GM12874 (cell line): ENCODE data around the gene ARHGEF11.

Source experiments
- CTCF ChIP-seq: IDR thresholded peaks from 2 replicates; pipeline ENCODE4 v1.5.1; 2011; ENCODE audit warnings: low read depth, mild to moderate bottlenecking, control low read depth, low read length, moderate library complexity; ENCODE audit not compliant: insufficient read depth

The ARHGEF11 gene

GRCh38 chr1:156936191-156936590 lies 109.4 kb downstream of the ARHGEF11 start:
- TF ChIP-seq CTCF = no peak

DNA sequence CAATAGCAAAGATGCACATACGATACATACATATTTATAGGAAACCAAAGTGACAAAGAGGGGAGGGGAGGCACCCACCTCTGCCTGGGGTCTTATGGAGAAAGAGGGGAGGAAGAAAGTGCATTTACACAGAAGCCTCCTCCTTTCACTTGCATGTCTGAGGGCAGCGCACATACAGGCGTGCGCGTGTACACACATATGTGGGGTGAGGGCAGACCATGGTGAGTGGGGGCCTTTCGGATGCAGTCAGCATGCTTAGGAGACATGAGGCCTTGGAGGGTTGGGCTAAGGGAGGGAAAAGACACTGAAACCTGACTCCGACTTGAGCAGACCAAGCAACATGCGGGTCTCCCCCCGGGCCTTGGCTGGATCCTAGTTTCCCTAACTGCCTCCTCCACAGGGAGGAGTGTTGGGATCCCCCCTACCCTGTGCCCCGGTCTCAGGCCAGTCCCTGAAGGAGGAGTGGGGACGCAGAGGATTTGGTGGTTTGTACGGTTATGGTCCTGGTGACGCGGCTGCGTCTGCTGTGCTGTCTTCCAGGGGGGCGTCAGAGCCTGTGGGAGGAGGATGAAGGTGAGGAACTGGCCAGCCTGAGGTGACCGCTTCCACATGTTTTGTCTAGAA lies 109.9 kb downstream of the ARHGEF11 start:
- no peak for TF ChIP-seq CTCF

DNA sequence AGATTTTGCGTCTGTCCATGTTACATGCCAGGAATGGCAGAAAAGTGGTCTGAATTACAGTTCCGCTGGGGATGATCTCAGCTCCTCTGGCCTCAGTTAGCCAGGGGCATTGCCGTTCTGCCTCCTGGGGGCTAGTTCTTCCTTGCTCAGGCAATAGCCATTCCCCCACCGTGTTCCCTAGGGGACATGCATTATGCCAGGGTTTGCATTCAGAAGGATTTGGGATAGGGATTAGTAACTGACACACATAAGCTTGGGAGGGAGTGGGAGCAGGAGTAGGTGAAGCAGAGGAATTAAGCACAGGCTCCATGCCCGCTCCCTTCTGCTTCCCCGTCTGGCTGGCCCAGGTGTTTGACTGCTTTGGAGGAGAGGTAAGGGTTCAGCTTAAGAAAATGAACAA lies 112.4 kb downstream of the ARHGEF11 start:
- no peak for TF ChIP-seq CTCF

- TF ChIP-seq CTCF = no peak
These were observed 113.4 kb downstream of the ARHGEF11 start for GRCh38 chr1:156931974-156932710.

- no peak for TF ChIP-seq CTCF
These were observed 114.2 kb downstream of the ARHGEF11 start for GRCh38 chr1:156931211-156931952.

- TF ChIP-seq CTCF = no peak
These were observed 115.1 kb downstream of the ARHGEF11 start for GRCh38 chr1:156930483-156930882.

- TF ChIP-seq CTCF = no peak
These were observed 115.8 kb downstream of the ARHGEF11 start for GRCh38 chr1:156929596-156930238.
